GM12892 (cell line): ENCODE measurements around the gene MRPL33.

Experiments used
- POLR2A ChIP-seq: IDR thresholded peaks from 2 replicates; pipeline ENCODE4 v1.6.1; 2011; ENCODE audit warnings: low read depth, low read length, control low read depth
- POLR2AphosphoS5 ChIP-seq: IDR thresholded peaks from 2 replicates; pipeline ENCODE4 v1.6.1; 2011; ENCODE audit warnings: low read depth, low read length, control low read depth
- TAF1 ChIP-seq: IDR thresholded peaks from 2 replicates; pipeline ENCODE4 v1.6.1; 2011; ENCODE audit warnings: low read depth, mild to moderate bottlenecking, control low read depth, low read length, borderline replicate concordance

- TF ChIP-seq POLR2AphosphoS5 (no peak), POLR2A (no peak), TAF1 (no peak)
Measured at GRCh38 chr2:27814758-27815157, 43.2 kb downstream of the MRPL33 start.
